B cell (primary cell): ENCODE measurements around the gene CDKN2B.

Experiments used
- EZH2 ChIP-seq: IDR thresholded peaks from 2 replicates; pipeline ENCODE4 v1.6.1; 2012; ENCODE audit warnings: borderline replicate concordance, low read depth, mild to moderate bottlenecking, moderate library complexity, low read length; ENCODE audit not compliant: insufficient read depth, poor library complexity, severe bottlenecking
- TF ChIP-seq, protein P1 (sequence below): fragments of 200-600 bp; IDR thresholded peaks from one replicate; pipeline ENCODE4 v1.8.0; 2022; ENCODE audit warnings: antibody characterized with exemption, mild to moderate bottlenecking

DNA sequence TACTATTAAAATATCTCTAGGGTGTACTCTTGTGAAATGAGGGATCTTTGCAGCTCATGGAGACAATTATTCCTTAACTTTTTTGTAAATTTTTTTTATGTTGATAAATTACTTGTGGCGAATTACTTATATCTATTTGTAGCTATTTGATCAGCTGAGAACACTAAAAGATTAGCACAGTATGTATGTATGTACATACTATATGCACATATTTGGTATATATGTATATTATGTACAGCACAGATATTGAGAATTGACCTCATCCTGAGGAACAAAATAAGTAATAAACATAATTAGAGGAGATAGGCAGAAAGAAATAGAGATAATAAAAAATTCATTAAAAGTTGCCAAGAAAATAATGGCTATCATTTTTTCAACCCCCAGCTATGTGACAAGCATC is 26.7 kb downstream of the CDKN2B start:
- TF ChIP-seq, protein P1, sequence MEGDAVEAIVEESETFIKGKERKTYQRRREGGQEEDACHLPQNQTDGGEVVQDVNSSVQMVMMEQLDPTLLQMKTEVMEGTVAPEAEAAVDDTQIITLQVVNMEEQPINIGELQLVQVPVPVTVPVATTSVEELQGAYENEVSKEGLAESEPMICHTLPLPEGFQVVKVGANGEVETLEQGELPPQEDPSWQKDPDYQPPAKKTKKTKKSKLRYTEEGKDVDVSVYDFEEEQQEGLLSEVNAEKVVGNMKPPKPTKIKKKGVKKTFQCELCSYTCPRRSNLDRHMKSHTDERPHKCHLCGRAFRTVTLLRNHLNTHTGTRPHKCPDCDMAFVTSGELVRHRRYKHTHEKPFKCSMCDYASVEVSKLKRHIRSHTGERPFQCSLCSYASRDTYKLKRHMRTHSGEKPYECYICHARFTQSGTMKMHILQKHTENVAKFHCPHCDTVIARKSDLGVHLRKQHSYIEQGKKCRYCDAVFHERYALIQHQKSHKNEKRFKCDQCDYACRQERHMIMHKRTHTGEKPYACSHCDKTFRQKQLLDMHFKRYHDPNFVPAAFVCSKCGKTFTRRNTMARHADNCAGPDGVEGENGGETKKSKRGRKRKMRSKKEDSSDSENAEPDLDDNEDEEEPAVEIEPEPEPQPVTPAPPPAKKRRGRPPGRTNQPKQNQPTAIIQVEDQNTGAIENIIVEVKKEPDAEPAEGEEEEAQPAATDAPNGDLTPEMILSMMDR: no peak
- no peak for TF ChIP-seq EZH2
